ENCODE results near the gene CYTH1.

CYTH1 gene

GRCh38 chr17:78696016-78696982, 85.8 kb downstream of the CYTH1 start:
- H3K27ac Mint-ChIP-seq: peak overlapping the region in 1 of 2 donors; percentile 49
- no peaks in the 10 kb centered on the region for H3K9me3 Mint-ChIP-seq
- no peak overlapping the region for H3K4me3 Mint-ChIP-seq
- no peaks in the 10 kb centered on the region for H3K27me3 Mint-ChIP-seq
- DNase-seq (no peak), ATAC-seq (no peak)
- H3K4me1 Mint-ChIP-seq: peaks cover 18% of the 10 kb centered on the region

- H3K9me3 Mint-ChIP-seq: no peaks in the 10 kb centered on the region
- peaks cover 18% of the 10 kb centered on the region for H3K4me1 Mint-ChIP-seq
- no peak for ATAC-seq
- H3K4me3 Mint-ChIP-seq: no peak overlapping the region
- no peak for DNase-seq
- peak overlapping the region in 1 of 2 donors; percentile 54 for H3K27ac Mint-ChIP-seq
- no peaks in the 10 kb centered on the region for H3K27me3 Mint-ChIP-seq
Measured at GRCh38 chr17:78694805-78695531, 87.1 kb downstream of the CYTH1 start.

GRCh38 chr17:78693346-78694083, 88.6 kb downstream of the CYTH1 start:
- no peaks in the 10 kb centered on the region for H3K9me3 Mint-ChIP-seq
- H3K4me1 Mint-ChIP-seq: peaks cover 18% of the 10 kb centered on the region
- H3K27me3 Mint-ChIP-seq: no peaks in the 10 kb centered on the region
- ATAC-seq: no peak
- no peak overlapping the region for H3K4me3 Mint-ChIP-seq
- no peak for DNase-seq
- H3K27ac Mint-ChIP-seq: no peak overlapping the region

- Mint-ChIP-seq H3K27me3 (no peaks in the 10 kb centered on the region), H3K4me1 (peaks cover 19% of the 10 kb centered on the region), H3K9me3 (no peaks in the 10 kb centered on the region), H3K27ac (peak overlapping the region in 1 of 2 donors; percentile 4), H3K4me3 (no peak overlapping the region)
- no peak for DNase-seq
- no peak for ATAC-seq
Measured at GRCh38 chr17:78692460-78693010, 89.5 kb downstream of the CYTH1 start.

- ATAC-seq (no peak), DNase-seq (no peak)
- H3K9me3 Mint-ChIP-seq: no peaks in the 10 kb centered on the region
- H3K4me3 Mint-ChIP-seq: no peak overlapping the region
- H3K27ac Mint-ChIP-seq: no peak overlapping the region
- peaks cover 7% of the 10 kb centered on the region for H3K4me1 Mint-ChIP-seq
- H3K27me3 Mint-ChIP-seq: no peaks in the 10 kb centered on the region
Measured at GRCh38 chr17:78689029-78689428, 93.0 kb downstream of the CYTH1 start.

GRCh38 chr17:78687944-78688343, 94.1 kb downstream of the CYTH1 start:
- H3K4me1 Mint-ChIP-seq: peaks cover 12% of the 10 kb centered on the region
- H3K9me3 Mint-ChIP-seq: no peaks in the 10 kb centered on the region
- DNase-seq (no peak), ATAC-seq (no peak)
- H3K27ac Mint-ChIP-seq: peak overlapping the region in 1 of 2 donors; percentile 83
- H3K4me3 Mint-ChIP-seq: no peak overlapping the region
- H3K27me3 Mint-ChIP-seq: no peaks in the 10 kb centered on the region

GRCh38 chr17:78687125-78687524, 94.9 kb downstream of the CYTH1 start:
- H3K27me3 Mint-ChIP-seq: no peaks in the 10 kb centered on the region
- no peak overlapping the region for H3K4me3 Mint-ChIP-seq
- peaks cover 15% of the 10 kb centered on the region for H3K4me1 Mint-ChIP-seq
- peak overlapping the region in 1 of 2 donors; percentile 52 for H3K27ac Mint-ChIP-seq
- ATAC-seq (no peak), DNase-seq (no peak)
- no peaks in the 10 kb centered on the region for H3K9me3 Mint-ChIP-seq

- ATAC-seq (no peak), DNase-seq (no peak)
- Mint-ChIP-seq H3K27me3 (no peaks in the 10 kb centered on the region), H3K4me3 (no peak overlapping the region), H3K9me3 (no peaks in the 10 kb centered on the region), H3K4me1 (peaks cover 21% of the 10 kb centered on the region), H3K27ac (peak overlapping the region in 1 of 2 donors; percentile 19)
Measured at GRCh38 chr17:78684026-78684425, 98.0 kb downstream of the CYTH1 start.

- Mint-ChIP-seq H3K27ac (peak overlapping the region; percentile 34 to 75), H3K4me3 (no peak overlapping the region), H3K27me3 (no peaks in the 10 kb centered on the region), H3K9me3 (no peaks in the 10 kb centered on the region), H3K4me1 (peaks cover 21% of the 10 kb centered on the region)
- DNase-seq (no peak), ATAC-seq (no peak)
Measured at GRCh38 chr17:78683408-78683961, 98.6 kb downstream of the CYTH1 start.

GRCh38 chr17:78682363-78682762, 99.7 kb downstream of the CYTH1 start:
- H3K27me3 Mint-ChIP-seq: no peaks in the 10 kb centered on the region
- no peak overlapping the region for H3K27ac Mint-ChIP-seq
- no peaks in the 10 kb centered on the region for H3K9me3 Mint-ChIP-seq
- DNase-seq (no peak), ATAC-seq (no peak)
- peaks cover 18% of the 10 kb centered on the region for H3K4me1 Mint-ChIP-seq
- no peak overlapping the region for H3K4me3 Mint-ChIP-seq

GRCh38 chr17:78680436-78680835, 101.6 kb downstream of the CYTH1 start:
- no peaks in the 10 kb centered on the region for H3K27me3 Mint-ChIP-seq
- DNase-seq: no peak
- H3K4me1 Mint-ChIP-seq: peaks cover 18% of the 10 kb centered on the region
- H3K27ac Mint-ChIP-seq: peak overlapping the region in 1 of 2 donors; percentile 83
- no peak overlapping the region for H3K4me3 Mint-ChIP-seq
- H3K9me3 Mint-ChIP-seq: no peaks in the 10 kb centered on the region
- ATAC-seq: no peak

GRCh38 chr17:78679495-78680395, 102.3 kb downstream of the CYTH1 start:
- no peak overlapping the region for H3K4me3 Mint-ChIP-seq

GRCh38 chr17:78678711-78679110, 103.4 kb downstream of the CYTH1 start:
- Mint-ChIP-seq H3K27me3 (no peaks in the 10 kb centered on the region), H3K27ac (peak overlapping the region in 1 of 2 donors; percentile 88), H3K4me3 (no peak overlapping the region), H3K9me3 (no peaks in the 10 kb centered on the region), H3K4me1 (peaks cover 18% of the 10 kb centered on the region)
- DNase-seq (no peak), ATAC-seq (no peak)

More at GRCh38 chr17:78679495-78680395, 102.3 kb downstream of the CYTH1 start:
- Mint-ChIP-seq H3K9me3 (no peaks in the 10 kb centered on the region), H3K27ac (no peak overlapping the region), H3K27me3 (no peaks in the 10 kb centered on the region), H3K4me1 (peaks cover 18% of the 10 kb centered on the region)
- DNase-seq (no peak), ATAC-seq (no peak)

GRCh38 chr17:78678222-78678557, 103.9 kb downstream of the CYTH1 start:
- H3K27ac Mint-ChIP-seq: peak overlapping the region in 1 of 2 donors; percentile 49
- peaks cover 15% of the 10 kb centered on the region for H3K4me1 Mint-ChIP-seq
- no peak for ATAC-seq
- no peaks in the 10 kb centered on the region for H3K27me3 Mint-ChIP-seq
- DNase-seq: no peak
- H3K9me3 Mint-ChIP-seq: no peaks in the 10 kb centered on the region
- no peak overlapping the region for H3K4me3 Mint-ChIP-seq

Measured in stimulated activated naive CD8-positive, alpha-beta T cell treated with anti-CD3 and anti-CD28 coated beads, Interleukin-15, amount 100 ng/mL, for 72 hours (primary cell).